Measurements from ENCODE around the gene PCNA.
"Not testable (repeated sequence)": the region's sequence is repeated elsewhere in the genome, so short reads cannot be mapped to it uniquely, and the experiment has no call there.

The PCNA gene

DNA sequence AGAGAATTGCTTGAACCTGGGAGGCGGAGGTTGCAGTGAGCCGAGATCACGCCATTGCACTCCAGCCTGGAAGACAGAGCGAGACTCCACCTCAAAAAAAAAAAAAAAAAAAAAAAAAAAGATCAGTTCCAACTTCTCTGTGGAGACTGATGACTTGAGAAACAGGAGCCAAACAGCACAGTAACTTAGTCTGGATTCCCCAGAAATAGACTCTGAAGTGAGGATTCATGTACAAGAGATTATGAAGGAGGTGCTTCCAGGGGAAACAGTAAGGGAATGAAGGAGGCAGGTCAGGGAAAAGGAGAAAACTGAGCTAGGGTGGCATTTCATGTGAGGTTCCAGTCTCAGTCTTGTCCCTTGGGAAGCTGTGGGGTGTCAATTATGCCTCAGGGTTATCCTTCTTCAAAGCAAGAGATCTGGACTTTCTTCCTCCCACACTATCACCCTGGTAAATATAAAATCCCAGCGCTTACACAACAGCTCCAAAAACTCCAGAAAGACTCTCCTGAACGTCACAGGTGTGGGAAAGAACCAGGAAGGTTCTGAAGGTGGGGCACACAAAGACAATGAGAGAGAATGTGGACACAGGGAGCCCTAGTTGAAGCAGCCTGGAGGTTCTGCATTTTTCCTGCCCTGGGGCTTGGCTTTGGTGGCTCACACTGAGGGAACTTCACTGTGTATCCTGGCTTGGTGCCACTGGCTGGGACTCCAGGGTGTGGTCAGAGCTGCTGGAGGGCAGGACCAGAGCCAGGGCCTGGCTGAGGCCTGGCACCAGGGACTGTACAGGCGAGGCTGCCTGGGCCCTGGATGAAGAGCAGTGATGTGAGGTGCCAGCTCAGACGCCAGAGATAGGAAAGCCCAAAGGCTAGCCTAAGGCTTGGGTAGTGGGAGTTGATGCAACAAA, 46.8 kb downstream of the PCNA start:
- peak overlapping the region; percentile 63 for H3K27ac ChIP-seq
- TF ChIP-seq CTCF (IDR thresholded peaks at IDR 0.05) = no peak
- TF ChIP-seq ZFX (IDR thresholded peaks at IDR 0.05; ENCODE audit: borderline replicate concordance) = no peak

DNA sequence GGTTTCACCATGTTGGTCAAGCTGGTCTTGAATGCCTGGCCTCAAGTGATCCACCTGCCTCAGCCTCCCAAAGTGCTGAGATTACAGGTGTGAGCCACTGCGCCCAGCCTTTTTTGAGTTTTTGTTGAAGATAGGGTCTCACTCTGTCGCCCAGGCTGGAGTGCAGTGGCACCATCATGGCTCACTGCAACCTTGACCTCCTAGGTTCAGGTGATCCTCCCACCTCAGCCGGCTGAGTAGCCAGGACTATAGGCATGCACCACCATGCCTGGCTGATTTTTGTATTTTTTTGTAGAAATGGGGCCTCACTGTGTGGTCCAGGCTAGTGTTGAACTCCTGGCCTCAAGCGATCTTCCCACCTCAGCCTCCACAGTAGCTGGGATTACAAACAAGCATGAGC, 47.8 kb downstream of the PCNA start:
- H3K27ac ChIP-seq = not testable (repeated sequence)

DNA sequence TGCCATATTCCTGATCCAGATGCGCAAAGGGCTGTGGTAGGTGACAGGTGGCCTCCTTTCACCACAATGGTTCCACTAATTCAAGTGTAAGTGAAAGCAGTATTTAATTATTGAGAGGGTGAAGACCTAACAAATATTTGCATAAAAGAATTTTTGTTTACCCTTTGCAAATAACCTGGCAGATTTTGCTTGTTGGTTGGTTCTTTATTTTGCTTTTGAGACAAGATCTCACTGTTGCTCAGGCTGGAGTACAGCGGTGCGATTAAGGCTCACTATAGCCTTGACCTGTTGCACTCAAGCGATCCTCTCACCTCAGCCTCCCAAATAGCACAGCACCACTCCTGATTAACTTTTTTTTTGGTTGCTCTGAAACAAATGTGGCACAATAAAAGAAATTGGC, 49.2 kb downstream of the PCNA start:
- peak overlapping the region; percentile 25; the same call in 1 of the 2 replicates for H3K27ac ChIP-seq
- TF ChIP-seq CTCF (IDR thresholded peaks at IDR 0.05) = no peak
- no peak for TF ChIP-seq ZFX (IDR thresholded peaks at IDR 0.05; ENCODE audit: borderline replicate concordance)

DNA sequence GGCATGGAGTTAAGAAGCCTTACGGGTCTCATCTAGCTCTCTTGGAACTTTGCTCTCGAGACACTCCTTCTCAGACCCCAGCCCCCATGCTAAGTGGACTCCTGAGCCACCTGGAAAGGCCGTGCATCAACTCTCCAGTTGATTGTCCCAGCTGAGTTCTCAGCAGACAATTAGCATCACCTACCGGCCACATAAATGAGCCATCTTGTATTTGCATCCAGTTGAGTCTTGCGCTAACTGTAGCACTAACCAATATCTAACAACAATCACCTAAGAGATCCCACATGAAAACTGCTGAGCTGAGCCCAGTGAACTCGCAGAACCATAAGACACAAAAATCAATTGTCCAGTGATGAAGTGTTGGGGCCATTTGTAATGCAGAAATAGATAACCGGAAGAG, 49.7 kb downstream of the PCNA start:
- peak overlapping the region; percentile 25; the same call in 1 of the 2 replicates for H3K27ac ChIP-seq
- TF ChIP-seq CTCF (IDR thresholded peaks at IDR 0.05) = no peak
- no peak for TF ChIP-seq ZFX (IDR thresholded peaks at IDR 0.05; ENCODE audit: borderline replicate concordance)

DNA sequence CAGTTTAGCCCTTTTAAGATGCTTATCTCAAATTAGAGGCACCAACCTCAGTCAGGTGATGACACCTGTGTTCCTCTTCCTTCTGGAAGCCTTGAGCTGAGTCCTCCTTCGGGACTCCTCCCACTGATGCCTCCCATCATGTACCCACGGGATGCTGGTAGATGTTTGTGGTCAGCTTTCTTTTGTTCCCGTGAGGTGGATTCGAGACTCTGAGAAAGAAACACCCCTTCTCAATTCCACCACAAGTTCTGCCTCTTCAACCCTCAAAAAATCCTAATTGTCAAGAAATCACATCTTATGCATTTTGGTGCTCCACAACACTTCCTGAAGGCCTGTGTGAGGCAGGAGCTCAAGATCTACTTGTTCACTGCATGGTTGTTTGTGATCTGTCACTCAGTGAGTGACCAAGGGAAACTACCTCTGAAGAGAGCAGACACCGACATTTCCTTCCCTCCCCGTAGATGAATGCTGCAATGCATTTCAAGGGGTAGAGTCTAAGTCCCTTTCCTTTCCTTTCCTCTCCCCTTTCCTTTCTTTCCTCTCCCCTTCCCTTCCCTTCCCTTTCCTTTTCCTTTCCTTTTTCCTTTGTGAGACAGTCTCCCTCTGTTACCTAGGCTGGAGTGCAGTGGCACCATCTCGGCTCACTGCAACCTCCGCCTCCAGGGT, 50.5 kb downstream of the PCNA start:
- TF ChIP-seq ZFX (IDR thresholded peaks at IDR 0.05; ENCODE audit: borderline replicate concordance) (no peak), CTCF (IDR thresholded peaks at IDR 0.05) (no peak)
- H3K27ac ChIP-seq = no peak overlapping the region

GRCh38 chr20:5067877-5068645, 51.7 kb downstream of the PCNA start:
- no peak overlapping the region for H3K27ac ChIP-seq
- TF ChIP-seq ZFX (IDR thresholded peaks at IDR 0.05; ENCODE audit: borderline replicate concordance) (no peak), CTCF (IDR thresholded peaks at IDR 0.05) (no peak)

DNA sequence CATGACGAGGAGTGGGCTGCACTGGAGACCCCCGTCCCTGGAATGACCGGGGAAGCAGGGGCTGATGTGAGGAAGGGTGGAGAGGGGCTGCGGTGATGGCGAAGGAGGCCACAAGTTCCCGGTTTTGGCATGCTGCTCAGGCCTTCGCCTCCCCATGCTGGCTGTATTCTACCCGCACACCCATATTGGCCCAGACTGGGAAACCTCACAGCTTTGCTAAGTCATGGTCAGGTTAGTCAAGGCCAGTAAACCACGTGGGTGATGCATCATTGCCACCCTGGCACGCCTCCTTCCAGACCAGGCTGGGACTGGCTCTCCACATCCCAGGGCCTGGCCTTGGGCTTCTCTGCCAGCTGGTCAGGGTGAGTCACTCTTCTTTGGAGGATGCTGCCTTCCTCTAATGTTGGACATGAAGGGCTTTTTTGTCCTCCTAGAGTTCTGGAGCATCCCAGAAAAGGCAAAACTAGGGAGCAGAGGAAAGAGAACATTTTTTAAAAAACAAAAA, 53.8 kb downstream of the PCNA start:
- TF ChIP-seq ZFX (IDR thresholded peaks at IDR 0.05; ENCODE audit: borderline replicate concordance) = no peak
- no peak for TF ChIP-seq CTCF (IDR thresholded peaks at IDR 0.05)
- no peak overlapping the region for H3K27ac ChIP-seq

Data from 22Rv1 (cell line).